HG02970 (cell line): ENCODE measurements around the gene ARG2.
"Not testable (repeated sequence)": the region's sequence is repeated elsewhere in the genome, so short reads cannot be mapped to it uniquely, and the experiment has no call there.

Source experiments
- ATAC-seq: cut with Tn5 transposase; IDR thresholded peaks from one replicate; pipeline ENCODE4 v1.9.1; 2021; ENCODE audit warnings: mild to moderate bottlenecking, moderate library complexity, moderate number of reproducible peaks; ENCODE audit not compliant: unreplicated experiment, low FRiP score

Gene ARG2

DNA sequence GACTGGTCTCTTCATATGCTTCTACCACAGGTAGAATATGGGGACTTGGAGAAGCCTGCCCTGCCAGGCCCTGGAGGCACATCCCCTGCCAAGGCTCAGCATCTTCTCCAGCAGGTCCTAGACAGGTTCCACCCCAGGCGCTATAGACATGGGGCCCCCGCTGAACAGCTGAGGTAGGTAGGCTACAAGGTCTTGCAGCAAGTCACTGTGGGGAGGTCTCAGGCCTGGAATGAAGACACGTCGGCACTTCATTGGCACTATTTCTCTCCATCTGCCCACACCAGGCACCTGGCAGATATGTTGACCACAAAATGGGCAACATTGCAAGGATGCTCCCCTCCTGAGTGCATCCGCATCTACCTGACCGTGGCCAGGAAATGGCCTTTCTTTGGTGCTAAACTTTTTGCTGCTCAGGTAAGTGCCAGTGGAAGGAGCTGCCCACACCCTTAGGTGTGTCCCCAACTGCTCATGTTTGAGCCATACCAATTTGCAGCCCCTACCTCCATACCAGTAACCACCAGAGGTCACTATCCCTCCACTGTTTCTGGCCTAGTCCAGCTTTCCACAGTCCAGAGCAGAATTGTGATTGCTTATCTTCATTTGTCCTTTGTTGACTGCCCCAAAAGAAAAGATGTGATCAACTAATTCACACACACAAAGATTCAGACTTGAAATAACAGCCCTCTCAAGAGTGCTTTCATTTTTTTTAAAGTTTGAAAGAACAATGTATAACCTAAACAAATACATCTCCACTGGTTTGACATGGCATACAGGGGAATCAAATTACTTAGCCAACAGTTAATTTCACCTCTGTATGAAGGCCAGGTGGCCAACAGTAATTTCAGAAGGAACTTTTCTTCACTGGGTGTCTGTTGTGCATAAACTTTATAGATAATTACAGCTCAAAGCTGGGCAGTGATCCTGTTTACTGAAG lies 35.7 kb upstream of the ARG2 start:
- ATAC-seq = no peak

DNA sequence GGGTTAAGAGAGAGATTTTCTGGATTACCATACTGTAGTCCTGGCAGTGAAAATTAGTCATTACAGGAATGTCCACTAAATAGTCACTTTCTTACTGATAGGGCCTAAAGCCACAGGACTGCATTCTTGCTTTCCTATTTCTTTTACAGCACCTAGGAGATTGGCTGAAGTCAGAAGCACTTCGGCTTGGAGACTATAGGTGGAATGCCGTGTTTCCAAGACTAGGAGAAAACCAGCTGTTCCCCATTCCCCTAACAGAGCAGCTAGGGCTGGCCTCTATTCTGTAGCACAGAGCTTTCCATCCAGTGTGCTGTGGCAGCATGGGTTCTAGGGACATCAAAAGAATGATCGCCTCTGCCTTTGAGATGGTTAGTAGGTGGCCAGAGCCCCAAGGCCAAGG lies 34.7 kb upstream of the ARG2 start:
- no peak for ATAC-seq

DNA sequence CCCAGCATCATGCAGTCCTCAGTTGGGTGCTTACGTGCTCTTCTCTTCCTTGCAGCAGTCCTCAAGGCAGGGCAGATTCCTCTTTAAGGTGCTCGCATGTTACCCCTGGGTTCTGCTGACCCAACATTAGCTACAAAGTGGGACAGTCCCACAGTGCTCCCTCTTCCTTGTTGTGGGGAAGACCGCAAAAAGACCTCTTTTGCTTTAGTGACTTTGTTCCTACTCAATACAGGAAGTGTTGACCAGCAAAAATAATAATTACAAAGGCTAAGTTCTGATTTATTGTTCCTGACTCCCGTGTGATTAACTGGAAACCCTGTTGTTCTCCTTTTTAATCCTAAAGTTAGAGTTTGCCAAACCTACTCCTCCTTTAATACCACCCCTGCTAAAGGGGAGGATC lies 33.4 kb upstream of the ARG2 start:
- no peak for ATAC-seq

GRCh38 chr14:67589204-67589770 lies 30.4 kb upstream of the ARG2 start:
- ATAC-seq = no peak

DNA sequence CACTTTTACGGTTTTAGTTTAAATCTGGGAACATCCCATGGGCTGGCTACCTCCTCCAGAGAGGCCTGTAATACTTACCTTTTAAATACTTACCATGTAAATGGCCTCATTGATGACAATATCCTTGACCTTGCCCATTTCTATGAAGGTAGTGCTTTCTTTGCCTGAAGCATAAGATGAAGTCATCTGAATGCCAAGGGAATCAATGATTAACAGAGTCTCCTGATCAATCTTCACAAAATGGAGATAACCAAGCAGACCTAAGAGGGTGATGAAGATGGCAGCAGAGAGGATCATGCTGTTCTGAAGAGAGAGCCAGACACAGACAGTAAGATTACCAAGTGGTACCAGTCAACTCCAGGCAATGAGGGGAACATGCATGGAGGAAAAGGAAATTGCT lies 26.1 kb upstream of the ARG2 start:
- ATAC-seq = not testable (repeated sequence)

GRCh38 chr14:67595392-67595791 lies 24.3 kb upstream of the ARG2 start:
- no peak for ATAC-seq

DNA sequence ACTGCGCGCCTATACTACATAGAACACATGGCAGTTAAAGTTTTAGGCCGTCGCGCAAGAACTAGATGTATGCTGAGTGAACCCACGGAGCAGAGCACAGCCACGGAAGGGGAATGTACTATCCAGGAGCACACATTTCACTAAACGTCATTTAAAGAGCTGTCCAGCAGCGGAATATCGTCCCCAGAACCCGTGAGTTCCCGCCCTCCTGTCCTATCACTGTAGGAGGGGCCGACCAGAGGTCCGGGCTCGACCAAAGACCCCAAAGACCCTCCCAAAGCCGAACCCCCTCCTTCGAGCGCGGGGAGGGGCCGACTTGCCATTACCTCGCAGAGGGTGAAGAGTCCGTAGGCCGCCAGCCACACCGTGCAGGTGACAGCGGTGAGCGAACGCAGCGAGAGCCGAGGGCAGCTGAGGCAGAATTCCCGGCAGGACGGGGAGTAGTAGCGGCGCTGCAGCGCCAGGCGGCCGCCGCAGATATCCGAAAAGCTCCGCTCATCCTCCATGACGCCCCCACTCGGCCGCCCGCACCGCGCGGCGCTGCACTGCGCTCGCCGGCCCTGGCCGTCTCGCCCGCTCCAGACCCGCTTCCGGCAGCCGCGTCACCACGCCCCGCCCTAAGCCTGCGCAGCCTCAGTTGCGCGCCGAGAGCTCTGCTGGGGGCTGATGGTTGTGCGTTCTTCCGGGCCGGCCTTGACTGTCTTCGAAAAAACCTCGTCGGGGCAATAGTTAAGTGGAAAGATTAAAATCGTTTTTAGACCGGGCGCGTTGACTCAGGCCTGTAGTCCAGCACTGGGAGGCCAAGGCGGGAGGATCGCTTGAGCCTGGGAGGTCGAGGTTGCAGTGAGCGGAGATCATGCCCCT lies 19.8 kb upstream of the ARG2 start, which contains the start of gene PIGH:
PIGH (minus strand) TSS at position 571 of the 864 bp plus-strand sequence; CDS start at position 506, 65 bp downstream.
- ATAC-seq = peak; percentile 90

- not testable (repeated sequence) for ATAC-seq
Measured at GRCh38 chr14:67600562-67600974, 19.2 kb upstream of the ARG2 start.

DNA sequence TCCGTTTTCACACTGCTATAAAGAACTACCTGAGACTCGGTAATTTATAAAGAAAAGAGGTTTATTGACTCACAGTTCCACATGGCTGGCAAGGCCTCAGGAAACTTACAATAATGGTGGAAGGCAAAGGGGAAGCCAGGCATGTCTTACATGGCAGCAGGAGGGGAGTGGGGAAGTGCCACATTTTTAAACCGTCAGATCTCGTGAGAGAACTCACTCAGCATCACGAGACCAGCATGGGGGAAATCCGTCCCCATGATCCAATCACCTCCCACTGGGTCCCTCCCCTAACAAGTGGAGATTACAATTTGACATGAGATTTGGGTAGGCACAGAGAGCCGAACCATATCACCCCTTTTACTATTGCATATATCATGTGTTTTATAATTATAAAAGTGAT lies 17.6 kb upstream of the ARG2 start:
- ATAC-seq = no peak

- ATAC-seq = no peak
Measured at GRCh38 chr14:67602995-67603545, 16.6 kb upstream of the ARG2 start.

GRCh38 chr14:67607646-67608045 lies 12.1 kb upstream of the ARG2 start:
- no peak for ATAC-seq

- no peak for ATAC-seq
Measured at GRCh38 chr14:67609642-67610310, 9.9 kb upstream of the ARG2 start.

DNA sequence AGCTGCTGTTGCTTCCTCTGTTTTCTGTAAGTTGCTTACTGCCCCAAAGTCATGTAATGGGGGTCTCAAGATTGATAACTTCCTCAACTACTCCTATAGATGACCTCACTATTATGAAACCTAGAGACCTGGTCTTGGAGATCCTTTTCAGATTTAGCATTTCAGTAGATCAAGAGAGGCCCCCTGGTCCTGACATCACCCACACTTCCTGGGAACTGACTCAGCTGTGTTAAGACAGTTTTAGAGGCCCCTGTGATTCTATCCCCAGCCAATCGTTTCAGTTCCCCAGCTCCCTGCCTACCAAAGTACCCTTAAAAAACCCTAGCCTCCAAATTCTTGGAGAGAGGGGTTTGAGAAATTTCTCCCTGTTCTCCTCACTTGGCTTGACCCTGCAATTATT lies 9.2 kb upstream of the ARG2 start:
- ATAC-seq = no peak

GRCh38 chr14:67618617-67619063 lies 1.1 kb upstream of the ARG2 start:
- no peak for ATAC-seq

- no peak for ATAC-seq
Measured at GRCh38 chr14:67620217-67620785, 581 bp downstream of the ARG2 start.

DNA sequence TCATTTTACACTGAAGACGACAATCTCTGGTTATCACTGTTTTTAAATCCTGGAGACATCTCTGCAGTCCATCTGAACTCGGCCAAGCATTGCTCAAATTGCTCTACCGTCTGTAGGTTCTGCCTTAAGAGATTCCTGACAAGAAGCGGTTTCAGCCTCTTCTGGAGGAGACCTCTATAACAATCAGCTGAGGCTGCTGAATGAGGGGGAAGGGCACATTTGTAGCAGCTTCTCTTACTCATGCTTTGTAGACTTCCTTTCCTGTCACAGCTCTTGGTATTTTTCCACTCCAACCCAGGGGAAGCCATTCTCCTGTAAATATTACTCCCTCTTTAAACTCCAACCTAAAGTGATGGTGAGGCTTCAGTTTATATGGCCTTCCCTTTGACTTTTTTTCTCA lies 3.0 kb downstream of the ARG2 start:
- ATAC-seq = no peak

DNA sequence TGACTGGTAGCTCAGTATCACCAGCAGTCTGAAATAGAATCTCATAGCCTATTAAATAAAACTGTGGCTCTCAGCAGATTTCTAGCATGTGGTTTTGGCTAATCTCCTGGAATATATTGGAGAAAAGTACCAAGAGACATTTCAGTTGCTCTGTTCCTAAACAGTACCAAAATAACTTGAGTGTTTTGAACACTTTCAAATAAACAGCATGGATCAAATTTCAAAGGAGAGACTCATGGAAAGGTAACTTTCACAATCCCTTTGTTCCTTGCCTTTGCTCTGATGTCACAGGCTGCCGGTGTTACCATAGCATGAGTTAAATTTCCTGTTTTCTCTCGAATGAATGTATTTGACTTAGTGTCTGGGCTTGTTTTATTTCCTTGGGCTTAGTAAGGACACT lies 3.4 kb downstream of the ARG2 start:
- ATAC-seq = no peak

DNA sequence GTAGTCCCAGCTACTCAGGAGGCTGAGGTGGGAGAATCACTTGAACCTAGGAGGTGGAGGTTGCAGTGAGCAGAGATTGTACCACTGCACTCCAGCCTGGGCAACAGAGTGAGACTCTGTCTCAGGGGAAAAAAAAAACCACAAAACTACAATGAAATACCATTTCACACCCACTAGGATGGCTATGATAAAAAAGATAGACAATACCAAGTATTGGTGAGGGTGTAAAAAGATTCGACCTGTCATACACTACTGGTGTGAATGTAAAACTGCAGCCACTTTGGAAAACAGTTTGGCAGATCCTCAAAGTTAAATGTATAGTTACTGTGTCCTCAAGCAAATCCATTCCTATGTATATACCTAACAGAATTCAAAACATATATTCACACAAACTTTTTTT lies 6.4 kb downstream of the ARG2 start:
- not testable (repeated sequence) for ATAC-seq

- no peak for ATAC-seq
Measured at GRCh38 chr14:67627519-67627918, 7.8 kb downstream of the ARG2 start.

DNA sequence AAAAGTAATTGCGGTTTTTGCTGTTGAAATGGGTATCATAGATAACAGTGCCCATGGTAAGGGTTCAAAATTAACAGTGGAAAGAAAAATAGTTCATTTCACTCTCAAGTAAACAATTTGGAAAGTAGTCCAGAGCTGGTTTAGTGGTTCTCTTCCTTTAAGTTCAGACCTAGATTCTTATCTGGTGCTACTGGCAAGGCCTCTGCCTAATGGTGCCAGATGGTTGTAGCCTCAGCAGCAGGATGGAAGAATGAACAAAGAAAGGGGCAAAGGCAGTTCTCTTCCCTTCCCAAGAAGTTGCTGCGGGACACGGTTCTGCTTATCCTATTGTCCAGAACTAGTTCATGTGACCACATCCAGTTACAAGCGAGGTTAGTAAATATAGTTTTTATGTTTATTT lies 10.5 kb downstream of the ARG2 start:
- ATAC-seq = no peak
